ENCODE results near the gene BTBD19. TPM values are rescaled to one million over a fixed set of nuclear protein-coding genes. Genes with fewer than 3 reads are reported as not detected.

Gene BTBD19
- total and polyA plus RNA-seq, 9 of the 15 experiments (the other 6 are each of a cell fraction or from before 2014, with no cell fraction given), result 0.22 to 2.0 (median 0.95) TPM

GRCh38 chr1:44819196-44819607 is 10.9 kb downstream of the BTBD19 start (continued):
- TF ChIP-seq SMAD4 (CRISPR knock-in tag; conservative IDR thresholded peaks at IDR 0.05) (peak; percentile 49), CHCHD3 (CRISPR knock-in tag; IDR thresholded peaks at IDR 0.05) (no peak), RBBP5 (IDR thresholded peaks at IDR 0.05; ENCODE audit: borderline replicate concordance, insufficient read depth, low read length, poor library complexity, severe bottlenecking) (peak; percentile 45), FUS (optimal IDR thresholded peaks at IDR 0.05; ENCODE audit: low read depth, low read length) (peak; percentile 80), ZC3H4 (CRISPR knock-in tag; IDR thresholded peaks at IDR 0.05; ENCODE audit: borderline replicate concordance) (no peak; the same call in 1 of the 2 replicates), ZBTB8A (IDR thresholded peaks at IDR 0.05; ENCODE audit: partially characterized antibody) (no peak), RB1 (IDR thresholded peaks at IDR 0.05; ENCODE audit: low read depth) (no peak), YY1 (IDR thresholded peaks at IDR 0.05; ENCODE audit: borderline replicate concordance in 1 of 3, control insufficient read depth in 1 of 3, extremely low read depth in 1 of 3, insufficient read depth in 3 of 3, insufficient read length in 1 of 3, insufficient replicate concordance in 2 of 3, low read depth in 1 of 3, low read length in 2 of 3) (no peak), ARID3B (CRISPR knock-in tag; IDR thresholded peaks at IDR 0.05; ENCODE audit: borderline replicate concordance) (no peak), REST (IDR thresholded peaks at IDR 0.05; ENCODE audit: borderline replicate concordance) (no peak; the same call in 1 of the 2 replicates), REST (CRISPR knock-in tag; IDR thresholded peaks at IDR 0.05; ENCODE audit: low read depth) (no peak), TBP (optimal IDR thresholded peaks at IDR 0.05; ENCODE audit: low read depth, low read length) (no peak), PHF8 (IDR thresholded peaks at IDR 0.05; ENCODE audit: borderline replicate concordance, low read length) (peak; percentile 26; the same call in 1 of the 2 replicates), NFYB (IDR thresholded peaks at IDR 0.05; ENCODE audit: extremely low read depth, insufficient read length) (no peak), RAD21 (CRISPR knock-in tag; conservative IDR thresholded peaks at IDR 0.05 in 1 of 2, IDR thresholded peaks at IDR 0.05 in 1 of 2) (no peak)
- TF ChIP-seq, protein P1, sequence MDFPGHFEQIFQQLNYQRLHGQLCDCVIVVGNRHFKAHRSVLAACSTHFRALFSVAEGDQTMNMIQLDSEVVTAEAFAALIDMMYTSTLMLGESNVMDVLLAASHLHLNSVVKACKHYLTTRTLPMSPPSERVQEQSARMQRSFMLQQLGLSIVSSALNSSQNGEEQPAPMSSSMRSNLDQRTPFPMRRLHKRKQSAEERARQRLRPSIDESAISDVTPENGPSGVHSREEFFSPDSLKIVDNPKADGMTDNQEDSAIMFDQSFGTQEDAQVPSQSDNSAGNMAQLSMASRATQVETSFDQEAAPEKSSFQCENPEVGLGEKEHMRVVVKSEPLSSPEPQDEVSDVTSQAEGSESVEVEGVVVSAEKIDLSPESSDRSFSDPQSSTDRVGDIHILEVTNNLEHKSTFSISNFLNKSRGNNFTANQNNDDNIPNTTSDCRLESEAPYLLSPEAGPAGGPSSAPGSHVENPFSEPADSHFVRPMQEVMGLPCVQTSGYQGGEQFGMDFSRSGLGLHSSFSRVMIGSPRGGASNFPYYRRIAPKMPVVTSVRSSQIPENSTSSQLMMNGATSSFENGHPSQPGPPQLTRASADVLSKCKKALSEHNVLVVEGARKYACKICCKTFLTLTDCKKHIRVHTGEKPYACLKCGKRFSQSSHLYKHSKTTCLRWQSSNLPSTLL (IDR thresholded peaks at IDR 0.05), result no peak

All from K562 (cell line).